ENCODE measurements around the gene NEK4.

GRCh38 chr3:52670621-52671521 is 99.9 kb downstream of the NEK4 start:
- TF ChIP-seq CTCF (IDR thresholded peaks at IDR 0.05; ENCODE audit: low read depth, low read length, missing input control) (no peak), YY1 (IDR thresholded peaks at IDR 0.05) (no peak), GABPA (IDR thresholded peaks at IDR 0.05 in 1 of 2, conservative IDR thresholded peaks at IDR 0.05 in 1 of 2) (no peak), MAX (IDR thresholded peaks at IDR 0.05) (no peak), RAD21 (IDR thresholded peaks at IDR 0.05) (no peak), FOXA1 (IDR thresholded peaks at IDR 0.05) (no peak), JUND (IDR thresholded peaks at IDR 0.05) (no peak), REST (IDR thresholded peaks at IDR 0.05) (no peak)
